Astrocyte (in vitro differentiated cells and primary cell): Measurements from ENCODE around the gene ZNF786. TPM values are rescaled to one million over a fixed set of nuclear protein-coding genes. Genes with fewer than 3 reads are reported as not detected.
"Not testable (repeated sequence)": the region's sequence is repeated elsewhere in the genome, so short reads cannot be mapped to it uniquely, and the experiment has no call there.

Experiments used
- DNase-seq: peaks from one replicate; pipeline ENCODE4 v3.0.0-alpha.2; 2010; ENCODE audit warnings: low read depth
- FAIRE-seq: peaks from 2 replicates; lab custom pipeline; 2011; peaks lifted over from hg19 to GRCh38; lab: Jason Lieb, UNC
- H2AFZ ChIP-seq: 2 replicates; pipeline ENCODE4 v1.6.0; 2012; ENCODE audit warnings: low read depth, low read length, inconsistent platforms
- H3K27ac ChIP-seq: 2 replicates; pipeline ENCODE4 v1.5.1; 2011; ENCODE audit warnings: low read depth, low read length, inconsistent platforms
- H3K27me3 ChIP-seq: 2 replicates; pipeline ENCODE4 v1.6.0; 2011; ENCODE audit warnings: low read length, inconsistent platforms; ENCODE audit not compliant: insufficient read depth
- H3K36me3 ChIP-seq: 2 replicates; pipeline ENCODE4 v1.5.1; 2011; ENCODE audit warnings: low read length, inconsistent platforms; ENCODE audit not compliant: insufficient read depth
- H3K4me1 ChIP-seq: 2 replicates; pipeline ENCODE4 v1.5.1; 2011; ENCODE audit warnings: low read length, inconsistent platforms; ENCODE audit not compliant: insufficient read depth
- H3K4me2 ChIP-seq: 2 replicates; pipeline ENCODE4 v1.6.0; 2012; ENCODE audit warnings: low read length, inconsistent platforms
- H3K4me3 ChIP-seq: 2 replicates; pipeline ENCODE4 v1.5.1; 2011; ENCODE audit warnings: low read depth, mild to moderate bottlenecking, low read length, inconsistent platforms; ENCODE audit not compliant: insufficient read depth
- H3K79me2 ChIP-seq: 2 replicates; pipeline ENCODE4 v1.6.0; 2012; ENCODE audit warnings: mild to moderate bottlenecking, low read length, inconsistent platforms; ENCODE audit not compliant: insufficient read depth
- H3K9ac ChIP-seq: 2 replicates; pipeline ENCODE4 v1.6.0; 2012; ENCODE audit warnings: mild to moderate bottlenecking, low read length, inconsistent platforms
- H3K9me3 ChIP-seq: 2 replicates; pipeline ENCODE4 v1.5.1; 2012; ENCODE audit warnings: low read depth, mild to moderate bottlenecking, low read length, inconsistent platforms; ENCODE audit not compliant: insufficient read depth
- H4K20me1 ChIP-seq: 2 replicates; pipeline ENCODE4 v1.6.0; 2012; ENCODE audit warnings: low read length, inconsistent platforms; ENCODE audit not compliant: insufficient read depth
- H3K27ac Mint-ChIP-seq: one replicate; pipeline ENCODE4 v1.8.0; 2021; ENCODE audit warnings: mild to moderate bottlenecking, mixed read lengths; ENCODE audit not compliant: unreplicated experiment
- H3K27me3 Mint-ChIP-seq: one replicate; pipeline ENCODE4 v1.8.0; 2021; ENCODE audit warnings: low read depth, mixed read lengths; ENCODE audit not compliant: unreplicated experiment
- H3K36me3 Mint-ChIP-seq: one replicate; pipeline ENCODE4 v1.8.0; 2021; ENCODE audit warnings: low read depth, mixed read lengths; ENCODE audit not compliant: unreplicated experiment
- H3K4me1 Mint-ChIP-seq: one replicate; pipeline ENCODE4 v1.8.0; 2021; ENCODE audit warnings: low read depth, mixed read lengths; ENCODE audit not compliant: unreplicated experiment
- H3K4me3 Mint-ChIP-seq: one replicate; pipeline ENCODE4 v1.8.0; 2021; ENCODE audit warnings: mild to moderate bottlenecking, moderate library complexity, mixed read lengths; ENCODE audit not compliant: unreplicated experiment
- H3K9me3 Mint-ChIP-seq: one replicate; pipeline ENCODE4 v1.8.0; 2021; ENCODE audit warnings: mild to moderate bottlenecking, mixed read lengths; ENCODE audit not compliant: unreplicated experiment
- EZH2 ChIP-seq: IDR thresholded peaks from 2 replicates; pipeline ENCODE4 v1.6.1; 2012; ENCODE audit warnings: mild to moderate bottlenecking, low read length, inconsistent platforms; ENCODE audit not compliant: insufficient read depth
- total RNA-seq: library from RNA; stranded (reverse); gene quantifications from 2 replicates; pipeline ENCODE4 v1.2.1, GENCODE V29; 2021
- TF ChIP-seq, protein P1 (sequence below): IDR thresholded peaks from 2 replicates; pipeline ENCODE4 v1.5.1; 2011; ENCODE audit warnings: low read depth, mild to moderate bottlenecking, inconsistent platforms, low read length, moderate library complexity; ENCODE audit not compliant: insufficient read depth

The ZNF786 gene
- total RNA-seq, 1 donor from 2014 or later = 9.9 TPM

DNA sequence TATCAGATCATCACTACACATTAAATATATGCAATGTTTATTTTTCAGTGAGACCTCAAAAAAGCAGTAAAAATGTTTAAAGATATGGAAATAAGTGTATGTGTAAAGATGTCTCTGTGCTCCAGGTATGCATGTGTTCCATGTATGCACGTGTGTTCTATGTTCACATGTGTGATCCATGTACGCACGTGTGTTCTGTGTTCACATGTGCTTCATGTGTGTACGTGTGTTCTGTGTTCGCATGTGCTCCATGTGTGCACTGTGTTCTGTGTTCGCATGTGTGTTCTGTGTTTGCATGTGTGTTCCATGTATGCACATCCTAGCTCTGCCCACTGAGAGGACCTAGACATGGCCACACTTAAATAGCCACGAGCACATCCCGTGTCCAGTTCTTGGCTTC lies 46.6 kb downstream of the ZNF786 start:
- Histone ChIP-seq H3K36me3 (no peaks in the 10 kb centered on the region), H3K4me2 (no peak overlapping the region), H3K9ac (no peak overlapping the region), H3K79me2 (no peaks in the 10 kb centered on the region), H3K4me3 (no peak overlapping the region), H4K20me1 (no peaks in the 10 kb centered on the region), H3K27me3 (no peaks in the 10 kb centered on the region), H2AFZ (peak overlapping the region; percentile 10), H3K27ac (no peak overlapping the region), H3K9me3 (no peaks in the 10 kb centered on the region), H3K4me1 (peaks cover 2% of the 10 kb centered on the region)
- H3K27me3 Mint-ChIP-seq = no peaks in the 10 kb centered on the region
- H3K9me3 Mint-ChIP-seq = peaks cover 2% of the 10 kb centered on the region
- DNase-seq (no peak), FAIRE-seq (no peak)
- no peaks in the 10 kb centered on the region for H3K36me3 Mint-ChIP-seq
- H3K27ac Mint-ChIP-seq = no peak overlapping the region
- H3K4me3 Mint-ChIP-seq = no peak overlapping the region
- no peak for TF ChIP-seq EZH2
- TF ChIP-seq, protein P1, sequence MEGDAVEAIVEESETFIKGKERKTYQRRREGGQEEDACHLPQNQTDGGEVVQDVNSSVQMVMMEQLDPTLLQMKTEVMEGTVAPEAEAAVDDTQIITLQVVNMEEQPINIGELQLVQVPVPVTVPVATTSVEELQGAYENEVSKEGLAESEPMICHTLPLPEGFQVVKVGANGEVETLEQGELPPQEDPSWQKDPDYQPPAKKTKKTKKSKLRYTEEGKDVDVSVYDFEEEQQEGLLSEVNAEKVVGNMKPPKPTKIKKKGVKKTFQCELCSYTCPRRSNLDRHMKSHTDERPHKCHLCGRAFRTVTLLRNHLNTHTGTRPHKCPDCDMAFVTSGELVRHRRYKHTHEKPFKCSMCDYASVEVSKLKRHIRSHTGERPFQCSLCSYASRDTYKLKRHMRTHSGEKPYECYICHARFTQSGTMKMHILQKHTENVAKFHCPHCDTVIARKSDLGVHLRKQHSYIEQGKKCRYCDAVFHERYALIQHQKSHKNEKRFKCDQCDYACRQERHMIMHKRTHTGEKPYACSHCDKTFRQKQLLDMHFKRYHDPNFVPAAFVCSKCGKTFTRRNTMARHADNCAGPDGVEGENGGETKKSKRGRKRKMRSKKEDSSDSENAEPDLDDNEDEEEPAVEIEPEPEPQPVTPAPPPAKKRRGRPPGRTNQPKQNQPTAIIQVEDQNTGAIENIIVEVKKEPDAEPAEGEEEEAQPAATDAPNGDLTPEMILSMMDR = no peak
- no peaks in the 10 kb centered on the region for H3K4me1 Mint-ChIP-seq

DNA sequence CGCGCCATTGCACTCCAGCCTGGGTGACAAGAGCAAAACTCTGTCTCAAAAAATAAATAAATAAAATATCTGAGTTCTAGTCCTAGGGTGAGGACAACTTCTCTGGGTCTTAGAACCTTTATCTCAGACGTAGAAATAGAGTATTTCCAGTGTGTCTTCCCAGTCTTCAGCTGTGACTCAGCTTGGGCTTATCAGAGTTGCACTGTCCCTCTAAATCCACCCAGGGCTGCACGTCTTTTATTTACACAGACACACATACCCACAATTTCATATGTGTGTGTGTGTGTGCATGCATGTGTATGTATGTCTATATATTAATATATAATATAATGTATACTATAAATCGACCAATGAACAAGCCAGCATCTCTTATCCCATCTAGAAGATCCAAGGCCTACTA lies 49.2 kb downstream of the ZNF786 start:
- Histone ChIP-seq H3K4me2 (no peak overlapping the region), H4K20me1 (no peaks in the 10 kb centered on the region), H3K9me3 (no peaks in the 10 kb centered on the region), H3K27ac (no peak overlapping the region), H3K79me2 (no peaks in the 10 kb centered on the region), H3K4me3 (no peak overlapping the region), H3K27me3 (no peaks in the 10 kb centered on the region), H3K9ac (no peak overlapping the region), H3K4me1 (peaks cover 2% of the 10 kb centered on the region), H2AFZ (no peak overlapping the region), H3K36me3 (no peaks in the 10 kb centered on the region)
- H3K9me3 Mint-ChIP-seq = peaks cover 7% of the 10 kb centered on the region
- H3K27me3 Mint-ChIP-seq = no peaks in the 10 kb centered on the region
- H3K27ac Mint-ChIP-seq = no peak overlapping the region
- peaks cover 3% of the 10 kb centered on the region for H3K36me3 Mint-ChIP-seq
- H3K4me1 Mint-ChIP-seq = no peaks in the 10 kb centered on the region
- TF ChIP-seq EZH2 = no peak
- TF ChIP-seq, protein P1 = no peak
- H3K4me3 Mint-ChIP-seq = no peak overlapping the region
- DNase-seq (no peak), FAIRE-seq (no peak)

DNA sequence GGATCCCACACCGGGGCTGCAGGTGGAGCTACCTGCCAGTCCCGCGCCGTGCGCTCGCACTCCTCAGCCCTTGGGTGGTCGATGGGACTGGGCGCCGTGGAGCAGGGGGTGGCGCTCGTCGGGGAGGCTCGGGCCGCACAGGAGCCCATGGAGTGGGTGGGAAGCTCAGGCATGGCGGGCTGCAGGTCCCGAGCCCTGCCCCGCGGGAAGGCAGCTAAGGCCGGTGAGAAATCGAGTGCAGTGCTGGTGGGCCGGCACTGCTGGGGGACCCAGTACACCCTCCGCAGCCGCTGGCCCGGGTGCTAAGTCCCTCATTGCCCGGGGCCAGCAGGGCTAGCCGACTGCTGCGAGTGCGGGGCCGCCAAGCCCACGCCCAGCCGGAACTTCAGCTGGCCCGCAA lies 51.9 kb downstream of the ZNF786 start:
- H3K27ac Mint-ChIP-seq, H3K9me3 ChIP-seq, H3K9ac ChIP-seq, H4K20me1 ChIP-seq, H3K4me3 ChIP-seq, H3K4me1 Mint-ChIP-seq, H3K4me2 ChIP-seq, H2AFZ ChIP-seq, H3K27me3 ChIP-seq, H3K27ac ChIP-seq, H3K36me3 Mint-ChIP-seq, H3K27me3 Mint-ChIP-seq, H3K4me1 ChIP-seq, FAIRE-seq, H3K79me2 ChIP-seq, H3K36me3 ChIP-seq, DNase-seq, H3K4me3 Mint-ChIP-seq: not testable (repeated sequence)
- H3K9me3 Mint-ChIP-seq = peaks cover 10% of the 10 kb centered on the region
